DND-41 (cell line): Measurements from ENCODE around the gene CD81.

Experiments used
- EZH2 ChIP-seq: IDR thresholded peaks from 3 replicates; pipeline ENCODE4 v1.6.1; 2012; ENCODE audit warnings: borderline replicate concordance, low read depth, mild to moderate bottlenecking, moderate library complexity, low read length, inconsistent platforms; ENCODE audit not compliant: severe bottlenecking
- TF ChIP-seq, protein P1 (sequence below): IDR thresholded peaks from 2 replicates; pipeline ENCODE4 v1.5.1; 2012; ENCODE audit warnings: borderline replicate concordance, low read length, moderate library complexity, mild to moderate bottlenecking; ENCODE audit not compliant: poor library complexity, severe bottlenecking; ENCODE audit errors: extremely low read depth

DNA sequence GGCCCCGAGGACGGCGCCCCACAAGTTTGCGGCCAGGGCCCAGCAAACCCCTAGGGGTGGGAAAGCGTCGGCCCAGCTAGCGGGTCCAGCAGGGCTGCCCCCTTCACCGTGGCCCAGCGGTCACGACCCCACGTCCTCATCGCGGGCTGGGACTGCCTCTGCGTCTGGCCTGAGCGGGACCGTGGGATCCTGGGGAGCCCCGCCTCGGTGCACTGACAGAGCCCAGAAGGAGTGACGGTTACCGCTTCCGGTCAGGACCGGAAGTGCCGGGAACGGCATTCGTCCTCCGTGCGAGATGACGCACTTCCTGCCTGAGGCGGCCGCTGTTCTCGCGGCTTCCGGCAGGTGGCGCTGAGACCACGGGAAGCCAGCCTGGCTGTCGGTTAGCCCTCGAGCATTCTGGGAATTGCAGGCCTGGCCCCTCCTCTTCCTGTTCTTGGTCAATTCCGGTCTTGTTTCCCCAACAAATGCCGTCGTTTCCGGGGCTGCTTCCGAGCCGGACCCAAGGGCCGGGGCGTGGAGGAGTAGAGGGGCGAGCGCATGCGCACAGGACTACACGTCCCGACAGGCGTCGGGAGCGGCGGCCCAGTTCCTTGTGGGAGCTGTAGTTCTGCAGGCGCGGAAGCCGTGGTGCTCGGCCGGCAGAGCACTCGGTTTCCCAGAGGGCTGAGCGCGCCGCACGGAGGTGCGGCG is 23.1 kb downstream of the CD81 start, which contains the start of gene TSSC4:
- TF ChIP-seq, protein P1, sequence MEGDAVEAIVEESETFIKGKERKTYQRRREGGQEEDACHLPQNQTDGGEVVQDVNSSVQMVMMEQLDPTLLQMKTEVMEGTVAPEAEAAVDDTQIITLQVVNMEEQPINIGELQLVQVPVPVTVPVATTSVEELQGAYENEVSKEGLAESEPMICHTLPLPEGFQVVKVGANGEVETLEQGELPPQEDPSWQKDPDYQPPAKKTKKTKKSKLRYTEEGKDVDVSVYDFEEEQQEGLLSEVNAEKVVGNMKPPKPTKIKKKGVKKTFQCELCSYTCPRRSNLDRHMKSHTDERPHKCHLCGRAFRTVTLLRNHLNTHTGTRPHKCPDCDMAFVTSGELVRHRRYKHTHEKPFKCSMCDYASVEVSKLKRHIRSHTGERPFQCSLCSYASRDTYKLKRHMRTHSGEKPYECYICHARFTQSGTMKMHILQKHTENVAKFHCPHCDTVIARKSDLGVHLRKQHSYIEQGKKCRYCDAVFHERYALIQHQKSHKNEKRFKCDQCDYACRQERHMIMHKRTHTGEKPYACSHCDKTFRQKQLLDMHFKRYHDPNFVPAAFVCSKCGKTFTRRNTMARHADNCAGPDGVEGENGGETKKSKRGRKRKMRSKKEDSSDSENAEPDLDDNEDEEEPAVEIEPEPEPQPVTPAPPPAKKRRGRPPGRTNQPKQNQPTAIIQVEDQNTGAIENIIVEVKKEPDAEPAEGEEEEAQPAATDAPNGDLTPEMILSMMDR = peak; percentile 99
- no peak for TF ChIP-seq EZH2
